Activated CD4-positive, alpha-beta T cell treated with anti-CD3 and anti-CD28 coated beads for 48 hours (primary cell): ENCODE results near the gene CRBN.

ENCODE experiments used
- DNase-seq: peaks from one replicate; pipeline ENCODE4 v3.0.0-alpha.2; 2020

CRBN gene

GRCh38 chr3:3179407-3180094 is at the start of gene CRBN:
Gene CRBN, minus strand, starts transcription at chr3:3179691. Its CDS starts 4 bp downstream, at chr3:3179687.
- peak; percentile 90 for DNase-seq

- no peak for DNase-seq
These were observed 48.1 kb upstream of the CRBN start for GRCh38 chr3:3227640-3228039.

GRCh38 chr3:3221528-3221927 is 42.0 kb upstream of the CRBN start:
- no peak for DNase-seq

DNA sequence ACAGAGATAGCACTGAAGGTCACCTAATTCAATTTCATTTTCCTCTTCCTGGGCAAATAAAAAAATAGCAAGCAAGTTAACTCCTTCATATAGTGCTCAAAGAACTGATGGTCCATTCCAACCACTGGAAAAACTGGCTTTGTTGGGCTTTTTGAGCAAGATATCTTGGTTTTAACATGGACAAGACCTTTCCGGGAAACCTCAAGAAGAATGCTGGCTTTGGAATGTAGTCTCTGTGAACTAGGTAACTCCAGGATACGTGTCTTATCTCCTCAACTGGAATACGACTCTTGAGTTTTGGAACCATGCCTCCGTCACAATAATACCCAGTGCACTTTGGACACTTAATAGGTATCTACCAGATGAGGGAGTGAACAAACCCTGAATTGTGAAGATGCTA is 36.9 kb upstream of the CRBN start:
- DNase-seq = no peak

DNA sequence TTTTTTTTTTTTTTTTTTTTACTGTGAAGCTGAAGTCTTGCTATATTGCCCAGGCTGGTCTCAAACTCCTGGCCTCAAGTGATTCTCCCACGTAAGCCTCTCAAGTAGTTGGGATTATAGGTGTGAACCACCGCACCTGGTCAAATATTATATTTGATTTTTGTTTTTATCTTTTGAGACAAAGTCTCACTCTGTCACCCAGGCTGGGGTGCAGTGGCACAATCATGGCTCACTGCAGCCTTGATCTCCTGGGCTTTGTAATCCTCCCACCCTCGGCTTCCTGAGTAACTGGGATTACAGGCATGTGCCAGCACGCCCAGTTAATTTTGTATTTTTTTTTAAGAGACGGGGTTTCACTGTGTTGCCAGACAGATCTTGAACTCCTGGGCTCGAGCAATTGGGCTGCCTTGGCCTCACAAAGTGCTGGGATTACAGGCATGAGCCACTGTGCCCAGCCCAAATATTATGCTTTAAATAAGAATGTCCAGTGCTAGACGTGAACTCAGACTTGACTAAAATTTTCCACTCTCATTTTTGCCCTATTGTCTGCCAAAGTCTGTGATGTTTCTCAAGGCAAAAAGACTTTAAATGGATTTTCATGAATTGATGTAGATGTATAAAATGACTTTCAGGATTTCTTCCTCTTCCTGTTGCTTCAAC is 33.4 kb upstream of the CRBN start:
- DNase-seq = no peak

- no peak for DNase-seq
These were observed 30.2 kb upstream of the CRBN start for GRCh38 chr3:3209714-3210113.

GRCh38 chr3:3209057-3209456 is 29.6 kb upstream of the CRBN start:
- no peak for DNase-seq

GRCh38 chr3:3201611-3202010 is 22.1 kb upstream of the CRBN start:
- DNase-seq = no peak

DNA sequence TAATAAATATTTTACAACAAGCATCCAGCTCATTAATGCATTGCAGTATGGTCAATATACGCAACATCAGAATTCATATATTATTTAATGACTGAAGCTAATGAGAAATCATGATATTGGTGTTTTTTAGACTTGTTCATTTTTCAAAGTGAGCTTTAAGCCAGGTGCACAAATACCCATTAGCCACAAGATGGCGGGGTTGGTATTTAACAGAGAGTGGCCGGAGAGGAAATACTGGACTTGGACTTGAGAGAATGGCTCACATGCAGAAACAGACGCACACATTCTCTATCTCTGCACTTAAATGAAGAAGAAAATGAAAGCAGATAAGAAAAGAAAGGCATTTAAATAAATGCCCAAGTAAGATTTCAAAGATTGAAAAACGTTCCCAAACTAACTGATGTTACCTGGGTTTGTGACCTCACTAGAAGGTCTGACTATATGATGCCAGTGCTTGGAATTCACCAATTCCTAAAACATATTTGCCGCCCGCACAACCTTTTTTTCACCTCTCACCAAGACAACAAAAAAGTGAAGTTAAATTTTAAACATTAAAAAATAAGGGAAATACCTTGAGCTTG is 21.2 kb upstream of the CRBN start:
- DNase-seq = peak; percentile 20

DNA sequence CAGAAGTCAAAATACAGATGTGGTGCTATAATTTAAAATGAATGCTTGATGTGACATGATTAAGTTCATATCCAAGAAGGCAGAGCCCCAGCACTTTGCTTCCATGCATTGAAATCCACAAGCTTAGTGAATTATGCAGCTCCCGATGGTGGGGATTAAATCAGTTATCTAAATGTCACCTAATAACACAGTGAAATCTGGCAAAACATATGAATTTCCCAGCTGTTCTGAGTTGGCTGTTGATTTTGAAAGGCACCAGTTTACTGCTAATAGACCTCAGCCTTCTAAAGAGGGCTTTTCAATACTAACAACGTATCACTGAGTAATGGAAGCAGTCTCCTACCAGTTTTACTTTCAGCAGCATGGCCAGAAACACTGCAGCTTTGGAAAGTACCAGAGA is 19.8 kb upstream of the CRBN start:
- no peak for DNase-seq

- DNase-seq = peak; percentile 15
These were observed 16.8 kb upstream of the CRBN start for GRCh38 chr3:3196148-3196861.

DNA sequence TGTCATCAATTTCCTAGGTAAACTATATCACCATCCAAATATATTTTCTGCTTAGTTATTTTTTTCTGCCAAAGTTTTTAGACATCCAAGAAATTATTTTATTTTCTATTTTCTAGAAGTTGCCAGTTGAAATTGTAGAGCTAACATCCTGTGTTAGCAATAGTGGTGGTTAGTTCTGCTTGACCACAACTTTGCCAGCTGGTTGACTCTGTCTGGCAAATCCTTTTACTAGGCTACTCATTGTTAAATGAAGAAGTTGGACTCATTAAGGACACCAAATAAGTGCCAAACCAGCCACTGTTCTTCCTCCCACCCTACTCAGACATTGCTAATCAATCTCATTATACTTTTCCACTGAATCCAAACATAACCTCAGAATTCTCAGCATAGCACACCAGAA is 15.4 kb upstream of the CRBN start:
- no peak for DNase-seq

DNA sequence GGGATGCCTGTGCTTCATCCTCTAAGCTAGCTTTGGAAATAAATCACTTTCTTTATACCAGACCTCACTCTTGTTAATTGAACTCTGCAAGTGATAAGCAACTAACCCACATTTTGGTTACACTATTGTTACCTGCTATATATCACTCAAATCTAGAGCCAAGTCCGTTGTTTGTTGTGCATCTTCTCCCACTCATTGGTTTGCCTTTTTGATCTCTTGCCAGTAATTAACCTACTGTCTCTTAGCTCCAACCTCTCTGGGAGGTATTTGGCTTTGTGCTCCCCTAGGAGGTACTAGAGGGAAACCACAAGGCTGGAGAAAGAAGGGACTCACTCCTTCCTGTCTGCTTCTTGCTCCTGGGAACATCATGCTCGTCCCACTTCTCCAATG is 12.8 kb upstream of the CRBN start:
- DNase-seq = no peak

DNA sequence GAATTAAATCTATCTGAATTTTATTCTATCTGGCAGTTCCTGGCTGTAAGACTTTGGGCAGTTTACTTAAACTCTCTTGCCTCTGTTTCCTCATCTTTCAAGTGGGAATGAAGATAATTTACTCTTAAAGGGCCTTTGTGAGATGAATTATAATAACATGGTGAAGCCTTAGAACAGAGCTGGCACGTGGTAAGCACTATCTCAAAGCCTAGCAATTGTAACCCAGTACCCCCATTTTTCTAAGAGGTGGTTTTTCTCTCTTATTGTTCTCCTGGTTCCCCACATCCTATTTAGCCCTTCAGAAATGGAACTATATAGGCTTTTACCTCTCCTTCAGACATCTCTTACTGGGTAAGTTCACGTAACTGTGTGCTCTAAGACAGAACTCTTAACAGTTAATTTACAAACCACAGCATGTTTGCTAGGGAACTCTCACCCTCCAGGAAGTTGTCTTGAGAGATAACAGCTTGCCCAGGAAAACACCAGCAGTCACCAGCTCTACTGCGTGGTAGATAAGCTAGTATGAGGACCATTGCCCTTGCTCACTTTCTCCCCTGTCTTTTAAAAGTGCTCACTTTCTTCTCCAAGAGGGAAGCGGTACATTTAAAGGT is 12.3 kb upstream of the CRBN start:
- DNase-seq = no peak

GRCh38 chr3:3189961-3190360 is 10.5 kb upstream of the CRBN start:
- DNase-seq = no peak

DNA sequence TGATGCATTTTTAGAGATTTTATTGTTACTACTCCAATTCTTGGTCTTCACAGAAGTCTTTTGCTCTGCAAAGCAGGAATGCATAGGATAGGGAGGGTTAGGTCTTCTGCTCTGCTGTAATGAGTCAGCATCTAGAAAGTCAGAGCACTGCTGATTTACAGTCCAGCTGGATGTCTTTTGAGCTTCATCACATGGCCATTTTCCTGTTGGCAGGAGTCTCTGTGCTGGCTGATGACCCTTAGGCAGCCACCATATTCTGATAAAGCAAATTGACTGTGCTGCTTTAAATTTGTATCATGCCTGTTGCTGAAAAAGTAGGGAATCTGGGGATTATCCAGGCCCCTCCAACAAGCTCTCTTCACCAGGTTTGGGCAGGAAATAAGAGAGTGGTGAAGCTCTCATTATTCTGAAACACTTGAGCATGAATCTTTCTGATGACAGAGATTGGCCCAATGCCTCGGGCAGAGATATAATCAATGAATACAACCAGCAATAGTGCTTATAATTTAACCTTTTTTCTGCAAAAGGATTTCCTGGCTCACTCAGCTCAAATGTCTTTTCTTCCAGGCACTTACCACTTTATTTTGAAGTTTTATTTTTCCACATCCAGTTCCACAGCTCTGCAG is 9.7 kb upstream of the CRBN start:
- DNase-seq = no peak

- no peak for DNase-seq
These were observed 5.4 kb upstream of the CRBN start for GRCh38 chr3:3184876-3185275.

- no peak for DNase-seq
These were observed 965 bp upstream of the CRBN start for GRCh38 chr3:3180456-3180855.

GRCh38 chr3:3178498-3179328 is 778 bp downstream of the CRBN start:
- peak; percentile 4 for DNase-seq

DNA sequence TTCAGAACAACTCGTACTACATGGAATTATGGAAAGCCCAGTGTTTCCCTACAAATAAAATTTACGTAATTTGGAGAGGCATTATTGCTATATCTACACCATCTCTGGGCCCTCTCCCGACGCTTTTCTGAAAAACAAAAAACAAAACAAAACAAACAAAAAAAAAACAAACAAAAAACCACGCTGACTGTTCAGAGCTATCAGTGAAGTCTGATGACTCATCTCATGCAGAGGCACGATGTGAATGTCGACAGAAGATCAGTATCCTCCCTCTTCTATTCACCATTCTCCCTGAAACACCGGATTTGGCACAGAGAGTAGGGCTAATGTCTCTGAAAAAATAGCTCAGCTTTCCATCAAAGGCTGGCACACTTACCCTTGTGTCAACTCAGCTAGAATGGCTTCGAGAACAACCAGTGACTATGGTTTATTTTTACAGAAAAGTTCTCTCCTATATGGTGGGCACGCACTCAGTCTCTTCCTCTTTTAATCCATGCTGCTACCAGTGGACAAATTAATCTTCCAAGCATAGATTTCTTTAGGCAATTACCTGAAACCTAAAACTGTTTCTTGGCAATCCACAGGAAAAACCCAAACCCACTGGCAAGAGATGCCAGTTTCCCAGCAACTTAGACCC is 1.5 kb downstream of the CRBN start:
- no peak for DNase-seq

GRCh38 chr3:3172627-3173026 is 6.9 kb downstream of the CRBN start:
- DNase-seq = no peak
